Inflammatory macrophage treated with lipopolysaccharide for 4 hours (primary cell): ENCODE measurements around the gene GBP6.
A peak's percentile ranks its signal among the peaks of the same experiment; 100 is the strongest.
"Not testable (repeated sequence)": the region's sequence is repeated elsewhere in the genome, so short reads cannot be mapped to it uniquely, and the experiment has no call there.

Experiments
- DNase-seq: peaks from one replicate; pipeline ENCODE4 v3.0.0-alpha.2; 2020

GBP6 gene

DNA sequence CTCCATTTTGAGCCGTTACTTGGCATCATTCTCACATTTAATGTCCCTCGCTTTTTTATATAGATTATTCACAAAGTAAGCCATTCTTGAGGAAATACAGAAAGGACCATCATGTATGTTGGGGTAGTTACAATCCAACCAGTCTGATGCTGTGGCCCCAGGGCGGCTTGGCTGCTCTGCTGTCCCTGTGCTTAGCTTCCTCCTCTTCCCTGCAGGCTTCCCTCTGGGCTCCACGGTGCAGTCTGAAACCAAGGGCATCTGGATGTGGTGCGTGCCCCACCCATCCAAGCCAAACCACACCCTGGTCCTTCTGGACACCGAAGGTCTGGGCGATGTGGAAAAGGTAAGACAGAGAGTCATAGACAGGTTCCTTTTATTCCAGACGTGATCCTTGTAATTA is 5.5 kb downstream of the GBP6 start:
- no peak for DNase-seq

DNA sequence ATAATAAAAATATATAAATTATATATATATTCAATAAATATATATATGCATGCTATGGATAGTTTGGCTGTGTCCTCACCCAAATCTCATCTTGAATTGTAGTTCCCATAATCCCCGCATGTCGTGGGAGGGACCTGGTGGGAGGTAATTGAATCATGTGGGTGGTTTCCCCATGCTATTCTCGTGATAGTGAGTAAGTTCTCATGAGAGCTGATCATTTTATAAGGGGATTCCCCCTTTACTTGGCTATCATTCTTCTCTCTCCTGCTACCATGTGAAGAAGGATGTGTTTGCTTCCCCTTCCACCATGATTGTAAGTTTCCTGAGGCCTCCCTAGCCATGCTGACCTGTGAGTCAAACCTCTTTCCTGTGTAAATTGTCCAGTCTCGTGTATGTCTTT is 10.0 kb downstream of the GBP6 start:
- DNase-seq = peak; percentile 30

DNA sequence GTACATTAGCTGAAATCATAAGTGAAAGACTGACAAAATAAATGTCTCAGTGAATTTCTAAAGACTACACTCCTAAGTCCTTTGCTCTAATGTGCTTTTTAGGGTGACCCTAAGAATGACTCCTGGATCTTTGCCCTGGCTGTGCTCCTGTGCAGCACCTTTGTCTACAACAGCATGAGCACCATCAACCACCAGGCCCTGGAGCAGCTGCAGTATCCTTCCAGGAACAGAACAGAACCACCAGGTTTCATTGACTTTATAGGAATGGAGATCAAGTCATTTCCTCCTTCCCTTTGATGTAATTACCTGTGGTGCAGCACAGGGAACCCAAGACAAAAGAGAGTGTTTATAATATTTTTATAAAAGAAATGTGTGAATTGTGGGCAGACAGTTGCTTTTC is 14.1 kb downstream of the GBP6 start:
- no peak for DNase-seq

DNA sequence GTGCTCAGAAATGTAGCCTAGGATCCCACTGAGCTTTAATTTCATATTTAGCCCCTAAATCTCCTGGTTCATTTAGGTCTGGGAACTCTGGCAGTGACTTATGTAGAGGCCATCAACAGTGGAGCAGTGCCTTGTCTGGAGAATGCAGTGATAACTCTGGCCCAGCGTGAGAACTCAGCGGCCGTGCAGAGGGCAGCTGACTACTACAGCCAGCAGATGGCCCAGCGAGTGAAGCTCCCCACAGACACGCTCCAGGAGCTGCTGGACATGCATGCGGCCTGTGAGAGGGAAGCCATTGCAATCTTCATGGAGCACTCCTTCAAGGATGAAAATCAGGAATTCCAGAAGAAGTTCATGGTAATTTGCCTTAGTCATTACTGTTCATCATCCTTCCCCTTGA is 17.8 kb downstream of the GBP6 start:
- DNase-seq = no peak

DNA sequence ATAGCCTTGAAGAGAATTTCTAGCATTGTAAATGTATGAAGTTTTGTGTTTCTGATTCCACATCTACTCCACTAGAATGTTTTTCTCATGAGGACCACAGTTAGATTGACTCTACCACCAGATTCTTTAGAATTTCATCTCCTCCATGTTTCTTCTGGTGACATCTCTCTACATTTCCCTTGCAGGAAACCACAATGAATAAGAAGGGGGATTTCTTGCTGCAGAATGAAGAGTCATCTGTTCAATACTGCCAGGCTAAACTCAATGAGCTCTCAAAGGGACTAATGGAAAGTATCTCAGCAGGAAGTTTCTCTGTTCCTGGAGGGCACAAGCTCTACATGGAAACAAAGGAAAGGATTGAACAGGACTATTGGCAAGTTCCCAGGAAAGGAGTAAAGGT is 18.6 kb downstream of the GBP6 start:
- DNase-seq = peak; percentile 11

DNA sequence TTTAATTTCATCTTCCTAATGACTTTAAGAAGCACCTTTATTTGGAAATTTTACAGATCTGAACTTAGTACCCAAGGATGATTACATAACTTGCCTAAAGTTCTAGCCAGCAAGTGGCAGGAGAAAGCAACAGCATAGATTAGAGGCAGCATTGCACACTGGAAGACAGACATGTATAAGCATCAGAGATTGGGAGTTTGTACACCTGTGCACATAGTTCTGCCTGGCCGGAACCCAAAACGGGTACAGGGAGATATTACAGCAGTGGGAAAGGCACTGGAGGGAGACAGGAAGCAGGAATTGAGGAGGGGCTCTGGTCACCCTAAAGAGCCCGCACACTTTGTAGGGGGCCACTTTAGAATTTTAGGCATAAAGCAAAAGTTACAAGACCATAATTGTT is 19.3 kb downstream of the GBP6 start:
- DNase-seq = no peak

DNA sequence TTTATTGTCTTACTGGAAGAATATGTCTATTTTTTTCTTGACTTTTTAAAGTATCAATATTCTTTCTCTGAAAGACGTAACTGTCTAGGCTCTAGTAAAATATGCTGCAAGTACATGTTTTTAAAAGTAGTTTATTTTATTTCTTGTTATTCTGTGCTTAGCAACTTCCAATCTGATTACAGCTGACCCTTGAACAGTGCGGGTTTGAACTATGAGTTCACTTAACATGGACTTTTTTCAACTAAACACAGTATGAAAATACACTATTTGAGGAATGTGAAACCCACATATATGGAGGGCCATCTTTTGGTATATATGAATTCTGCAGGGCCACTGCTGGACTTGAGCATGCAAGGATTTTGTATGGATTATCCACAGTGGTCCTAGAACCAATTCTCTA is 26.8 kb downstream of the GBP6 start:
- no peak for DNase-seq

DNA sequence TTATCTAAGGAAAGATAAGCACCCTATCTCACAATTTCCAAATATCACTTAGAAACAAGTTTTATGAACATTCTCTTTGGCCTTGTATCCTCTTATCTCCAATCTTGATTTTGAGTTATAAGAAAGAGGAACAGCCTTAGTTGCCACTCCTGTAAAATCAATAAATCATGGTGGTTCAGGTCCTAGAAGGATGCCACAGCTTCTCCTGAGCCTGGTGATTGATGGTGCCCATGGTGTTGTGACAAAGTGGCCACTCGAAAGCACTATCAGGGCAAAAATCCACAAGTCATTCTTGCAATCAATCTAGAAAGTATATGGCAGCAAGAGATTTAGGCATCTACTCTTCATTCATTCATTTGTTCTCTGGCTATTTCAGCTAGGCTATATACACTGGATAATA is 27.8 kb downstream of the GBP6 start:
- DNase-seq = no peak

DNA sequence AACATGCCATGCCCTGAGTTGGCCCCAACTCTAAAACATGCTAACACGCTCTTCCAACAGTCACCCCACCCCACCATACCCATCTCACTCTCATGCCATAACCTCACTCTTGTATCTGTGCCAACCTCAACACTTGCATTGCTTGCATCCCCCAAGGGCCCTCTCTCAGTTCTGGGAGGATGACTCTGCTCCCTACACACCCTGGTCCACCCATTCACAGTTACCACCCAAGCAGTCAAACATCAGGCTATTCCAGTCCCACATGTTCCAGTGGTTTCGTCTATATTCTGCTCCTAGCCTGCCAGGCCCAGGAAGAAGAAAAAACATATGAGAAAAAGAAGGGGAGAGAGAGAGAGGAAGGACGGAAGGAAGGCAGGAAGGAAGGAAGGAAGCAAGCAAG is 31.0 kb downstream of the GBP6 start:
- DNase-seq = no peak

DNA sequence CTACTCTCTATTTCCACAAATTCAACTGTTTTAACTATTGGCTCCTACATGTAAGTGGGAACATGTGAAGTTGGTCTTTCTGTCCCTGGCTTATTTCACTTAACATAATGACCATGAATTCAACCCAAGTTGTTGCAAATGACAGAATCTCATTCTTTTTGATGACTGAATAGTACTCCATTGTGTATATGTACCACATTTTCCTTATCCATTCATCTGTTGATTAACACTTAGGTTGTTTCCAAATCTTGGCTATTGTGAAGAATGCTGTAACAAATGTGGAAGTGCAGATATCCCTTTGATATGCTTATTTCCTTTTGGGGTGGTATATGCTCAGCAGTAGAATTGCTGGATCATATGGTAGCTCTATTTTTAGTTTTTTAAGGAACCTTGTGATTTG is 33.0 kb downstream of the GBP6 start:
- no peak for DNase-seq

DNA sequence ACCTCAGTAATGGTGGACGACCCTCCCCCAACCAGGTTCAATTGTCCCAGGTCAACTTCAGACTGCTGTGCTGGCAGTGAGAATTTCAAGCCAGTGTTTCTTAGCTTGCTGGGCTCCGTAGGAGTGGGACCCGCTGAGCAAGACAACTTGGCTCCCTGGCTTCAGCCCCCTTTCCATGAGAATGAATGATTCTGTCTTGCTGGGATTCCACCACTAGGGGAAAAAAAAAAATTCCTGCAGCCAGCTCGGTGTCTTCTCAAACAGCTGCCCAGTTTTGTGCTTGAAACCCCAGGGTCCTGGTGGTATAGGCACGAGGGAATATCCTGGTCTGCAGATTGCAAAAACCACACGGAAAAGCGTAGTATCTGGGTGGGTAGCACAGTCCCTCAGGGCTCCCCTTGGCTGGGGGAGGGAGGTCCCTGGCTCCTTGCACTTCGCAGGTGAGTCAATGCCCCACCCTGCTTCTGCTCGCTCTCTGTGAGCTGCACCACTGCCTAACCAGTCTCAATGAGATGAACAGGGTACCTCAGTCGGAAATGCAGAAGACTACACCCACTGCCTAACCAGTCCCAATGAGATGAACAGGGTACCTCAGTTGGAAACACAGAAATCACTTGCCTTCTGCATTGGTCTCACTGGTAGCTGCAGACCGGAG is 41.5 kb downstream of the GBP6 start:
- no peak for DNase-seq

DNA sequence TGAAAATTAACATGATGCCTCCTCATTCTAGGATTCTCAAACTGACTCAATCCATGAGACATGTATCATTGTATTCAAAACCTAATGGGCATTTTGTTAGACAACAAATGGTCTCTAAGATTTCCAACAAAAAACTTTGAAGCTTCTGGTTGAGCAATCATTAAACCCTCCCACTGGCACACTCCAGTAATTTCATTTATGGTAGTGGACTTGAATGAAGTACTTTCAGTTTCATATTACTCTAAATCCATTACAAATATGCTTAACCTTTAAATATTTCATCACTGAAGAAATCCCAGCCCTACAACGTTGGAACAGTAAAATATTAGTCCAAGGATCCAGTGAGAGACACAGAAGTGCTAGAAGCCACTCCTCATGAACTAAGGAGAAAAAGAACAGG is 43.5 kb downstream of the GBP6 start:
- DNase-seq = peak; percentile 88

DNA sequence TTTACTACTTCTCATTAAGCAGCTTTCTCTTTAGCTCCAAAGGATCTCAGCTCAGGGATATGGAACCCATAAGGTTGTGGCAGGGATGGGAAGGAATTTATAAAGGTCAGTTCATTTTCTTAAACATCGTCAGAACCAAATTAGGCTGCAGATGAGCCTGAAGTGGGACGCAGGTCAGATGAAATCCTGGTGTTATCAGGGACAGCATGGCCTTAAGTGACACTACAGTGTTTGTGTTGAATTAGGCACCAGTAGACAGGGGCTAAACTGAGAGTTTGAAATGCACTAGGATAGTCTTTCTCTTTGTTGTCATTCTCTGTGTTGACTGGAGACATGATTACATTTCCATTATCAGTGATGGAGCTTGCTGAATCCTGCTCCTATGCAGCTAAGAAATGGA is 43.9 kb downstream of the GBP6 start:
- not testable (repeated sequence) for DNase-seq

DNA sequence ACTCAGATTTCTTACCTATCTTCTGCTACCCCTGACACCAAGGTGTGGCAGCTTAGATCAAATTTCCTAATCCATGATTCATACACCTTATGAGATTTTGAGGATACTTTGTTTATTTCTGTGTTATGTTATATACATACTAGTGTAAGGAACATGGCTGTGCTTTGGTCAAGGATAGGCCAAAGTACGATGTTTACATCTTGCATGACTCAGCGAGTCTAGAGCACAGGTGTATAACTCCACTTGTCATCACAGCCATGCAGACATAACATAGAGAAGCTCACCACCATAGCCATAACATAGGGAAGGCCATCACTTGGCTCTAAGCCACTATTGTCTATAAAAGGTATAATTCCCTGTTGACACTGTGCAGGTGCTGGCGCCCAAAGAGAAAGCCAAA is 61.2 kb downstream of the GBP6 start:
- DNase-seq = no peak

DNA sequence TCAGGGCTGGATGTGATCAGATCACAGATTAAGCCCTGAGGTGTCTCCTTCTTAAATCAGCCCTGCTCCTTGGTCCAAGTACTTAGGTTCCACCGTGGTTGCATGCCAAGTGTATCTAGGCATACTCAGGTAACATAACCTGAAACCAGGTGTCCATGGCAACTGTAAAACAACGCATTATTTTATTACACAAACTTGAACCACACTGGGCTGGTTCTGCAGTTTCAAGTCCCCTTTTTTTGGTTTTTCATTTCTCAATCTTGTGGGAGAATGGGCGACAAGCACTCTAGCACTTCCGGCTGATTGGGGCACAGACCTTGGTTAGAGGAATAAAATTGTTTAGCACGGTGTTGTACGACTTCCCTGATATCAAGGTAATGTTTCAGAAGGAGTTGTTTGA is 65.2 kb downstream of the GBP6 start:
- DNase-seq = peak; percentile 57

DNA sequence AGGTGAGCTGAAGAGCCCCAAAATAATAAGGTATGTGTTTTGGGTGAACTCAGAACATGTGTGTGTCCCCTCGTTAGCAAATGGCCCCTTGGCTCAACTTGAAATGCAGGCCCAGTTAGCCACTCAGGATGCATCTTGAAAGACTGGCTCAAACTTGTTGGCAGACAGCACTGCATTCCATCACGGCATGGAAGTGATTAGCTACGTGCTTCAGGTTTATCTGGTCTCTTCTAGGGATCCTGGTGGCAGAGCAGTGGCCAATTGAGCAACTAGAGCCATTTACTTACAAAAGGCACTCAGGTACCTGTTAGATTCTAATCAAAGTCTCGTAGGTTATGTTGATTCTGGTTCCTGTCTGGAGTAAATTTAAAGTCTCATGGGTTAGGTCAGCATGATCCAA is 65.8 kb downstream of the GBP6 start:
- DNase-seq = not testable (repeated sequence)

DNA sequence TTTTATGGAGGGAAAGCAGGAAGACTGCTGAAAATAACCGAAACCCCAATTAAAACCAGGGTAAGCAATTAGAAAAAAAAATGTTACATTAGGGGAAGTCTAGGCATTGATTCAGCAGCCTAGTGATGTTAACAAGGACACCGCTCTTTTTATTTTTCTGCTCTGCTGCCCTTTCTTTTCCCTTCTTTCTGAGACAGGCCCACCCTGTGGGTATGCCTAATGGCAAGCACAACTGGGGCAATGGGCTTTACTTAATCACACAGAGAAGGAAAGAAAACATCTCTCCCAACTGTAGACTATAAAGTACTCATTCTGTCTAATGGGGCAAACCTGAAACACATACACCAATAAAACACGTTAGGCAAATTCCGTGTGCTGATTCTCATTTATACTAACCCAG is 69.6 kb downstream of the GBP6 start:
- no peak for DNase-seq

DNA sequence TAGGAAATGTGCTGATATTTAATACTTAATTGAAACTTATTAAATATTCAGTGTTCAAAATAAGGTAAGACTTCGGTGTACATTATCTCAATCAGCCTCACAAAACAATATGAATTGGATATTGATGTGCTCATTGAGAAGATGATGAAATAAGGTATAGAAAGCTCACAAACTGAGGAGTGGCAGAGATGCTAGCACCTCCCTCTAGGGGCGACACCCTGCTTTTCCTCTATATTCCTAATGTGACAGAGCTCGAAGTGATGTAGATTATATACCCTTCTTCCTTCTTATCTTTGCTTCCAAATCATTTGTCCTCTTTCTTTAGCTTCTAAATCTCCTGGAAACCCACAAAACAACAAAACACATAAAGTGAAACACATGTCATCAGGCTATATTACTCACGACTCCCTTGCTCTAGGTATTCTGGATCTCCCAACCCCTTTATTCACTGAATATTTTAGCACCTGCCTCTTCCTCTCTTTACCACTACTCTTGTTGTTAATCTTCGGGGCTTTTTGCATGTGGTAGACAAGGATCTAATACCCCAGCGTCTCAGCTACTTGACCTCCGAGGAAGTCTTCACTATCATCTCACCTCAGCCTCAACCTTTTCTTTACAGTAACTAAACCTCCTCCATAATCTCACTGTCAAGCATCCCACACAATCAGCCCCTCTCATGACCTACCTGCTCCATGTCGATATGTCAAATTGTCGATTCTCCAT is 70.4 kb downstream of the GBP6 start:
- DNase-seq = not testable (repeated sequence)
